SU-DHL-6 (cell line): ENCODE measurements around the gene GABRQ.

Source experiments
- H2AFZ ChIP-seq: fragments of 200-600 bp; sonication (generic); 2 replicates; pipeline ENCODE4 v1.6.1; 2014; ENCODE audit warnings: low read depth, mild to moderate bottlenecking, moderate library complexity, mixed read lengths, antibody characterized with exemption, low read length; ENCODE audit not compliant: severe bottlenecking
- H3F3A ChIP-seq: fragments of 200-600 bp; shearing (Covaris generic); 2 replicates; pipeline ENCODE4 v1.6.0; 2016; ENCODE audit warnings: antibody characterized with exemption, mild to moderate bottlenecking; ENCODE audit not compliant: insufficient read depth
- H3K27ac ChIP-seq: fragments of 200-600 bp; sonication (generic); 2 replicates; pipeline ENCODE4 v1.5.1; 2016; ENCODE audit warnings: low read depth, mild to moderate bottlenecking, low read length, moderate library complexity, mixed read lengths
- H3K27me3 ChIP-seq: fragments of 200-600 bp; sonication (generic), shearing (Covaris generic); 2 replicates; pipeline ENCODE4 v1.6.0; 2014; ENCODE audit warnings: mild to moderate bottlenecking, low read length
- H3K36me3 ChIP-seq: fragments of 200-600 bp; sonication (generic); 2 replicates; pipeline ENCODE4 v1.6.1; 2014; ENCODE audit warnings: mild to moderate bottlenecking, low read length, mixed read lengths
- H3K4me2 ChIP-seq: fragments of 300-600, 200-600 bp; shearing (Covaris generic), sonication (generic); 2 replicates; pipeline ENCODE4 v1.6.0; 2014; ENCODE audit warnings: low read length, low read depth, mild to moderate bottlenecking; ENCODE audit not compliant: poor library complexity, severe bottlenecking
- H3K4me3 ChIP-seq: fragments of 200-600 bp; sonication (generic); 2 replicates; pipeline ENCODE4 v1.5.1; 2014; ENCODE audit warnings: antibody characterized with exemption, low read length, mild to moderate bottlenecking, mixed read lengths; ENCODE audit not compliant: insufficient read depth, poor library complexity, severe bottlenecking
- H3K79me2 ChIP-seq: fragments of 200-600 bp; sonication (generic); 2 replicates; pipeline ENCODE4 v1.6.1; 2014; ENCODE audit warnings: mild to moderate bottlenecking, low read length, moderate library complexity; ENCODE audit not compliant: insufficient read depth
- H3K9ac ChIP-seq: fragments of 200-600 bp; sonication (generic); 2 replicates; pipeline ENCODE4 v1.7.0; 2014; ENCODE audit warnings: mild to moderate bottlenecking, low read length
- H3K9me2 ChIP-seq: fragments of 200-600 bp; sonication (generic); replicated peaks from 2 replicates; pipeline ENCODE4 v1.6.1; 2014; ENCODE audit warnings: low read length; ENCODE audit not compliant: insufficient read depth
- H3K9me3 ChIP-seq: fragments of 200-600 bp; sonication (generic); 2 replicates; pipeline ENCODE4 v1.6.1; 2014; ENCODE audit warnings: low read length, mixed read lengths; ENCODE audit not compliant: insufficient read depth
- H4K20me1 ChIP-seq: fragments of 200-600 bp; sonication (generic); 2 replicates; pipeline ENCODE4 v1.6.1; 2014; ENCODE audit warnings: low read depth, mild to moderate bottlenecking, antibody characterized with exemption, low read length, moderate library complexity, mixed read lengths
- EZH2phosphoT487 ChIP-seq: fragments of 200-600 bp; sonication (generic), shearing (Covaris generic); conservative IDR thresholded peaks from 2 replicates; pipeline ENCODE4 v1.6.1; 2018; ENCODE audit warnings: mild to moderate bottlenecking, antibody characterized with exemption, low read length, moderate library complexity, mixed read lengths
- TF ChIP-seq, protein P1 (sequence below): fragments of 200-600 bp; sonication (generic); IDR thresholded peaks from one replicate; pipeline ENCODE4 v1.5.1; 2017; ENCODE audit warnings: antibody characterized with exemption, mild to moderate bottlenecking, low read length, moderate library complexity; ENCODE audit not compliant: insufficient read depth, poor library complexity, severe bottlenecking

GABRQ gene

DNA sequence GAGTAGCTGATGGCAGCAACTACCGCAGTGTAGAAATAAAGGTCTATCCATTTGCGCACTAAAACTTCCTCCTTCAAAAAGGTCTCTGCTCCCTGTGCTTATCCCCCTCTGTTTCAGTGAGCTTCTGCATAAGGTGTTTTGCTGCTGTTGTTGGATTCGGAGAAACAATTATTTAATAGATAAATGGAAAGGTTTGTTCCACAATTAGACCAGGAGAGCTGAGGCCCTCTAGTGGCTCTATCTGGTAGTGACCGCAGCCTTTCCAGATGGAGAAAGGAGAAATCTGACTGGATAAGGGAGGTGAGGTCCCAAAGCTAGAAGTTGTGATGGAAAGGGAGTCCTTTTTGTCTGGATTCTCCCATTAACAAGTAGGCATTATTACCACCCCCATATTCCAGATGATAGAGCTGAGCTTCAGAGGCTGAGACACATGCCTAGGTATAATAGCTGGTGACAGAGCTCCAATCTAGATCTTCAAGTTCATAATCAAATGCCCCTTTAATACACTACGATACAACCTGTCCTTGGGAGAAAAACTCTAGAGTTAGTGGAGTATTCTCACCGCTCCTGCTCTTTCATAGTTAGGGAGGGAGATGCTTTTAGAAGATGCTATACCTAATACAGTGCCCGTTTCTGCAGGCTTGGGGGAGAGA is 5.1 kb upstream of the GABRQ start:
- Histone ChIP-seq H3K9me2 (no peaks in the 10 kb centered on the region), H3K36me3 (no peaks in the 10 kb centered on the region), H3K9ac (no peak overlapping the region), H3K27me3 (no peaks in the 10 kb centered on the region), H3K4me2 (no peak overlapping the region), H3K4me3 (no peak overlapping the region), H3K79me2 (no peaks in the 10 kb centered on the region), H3F3A (no peaks in the 10 kb centered on the region), H4K20me1 (no peaks in the 10 kb centered on the region), H2AFZ (no peak overlapping the region), H3K27ac (no peak overlapping the region), H3K9me3 (no peaks in the 10 kb centered on the region)
- no peak for TF ChIP-seq EZH2phosphoT487
- TF ChIP-seq, protein P1, sequence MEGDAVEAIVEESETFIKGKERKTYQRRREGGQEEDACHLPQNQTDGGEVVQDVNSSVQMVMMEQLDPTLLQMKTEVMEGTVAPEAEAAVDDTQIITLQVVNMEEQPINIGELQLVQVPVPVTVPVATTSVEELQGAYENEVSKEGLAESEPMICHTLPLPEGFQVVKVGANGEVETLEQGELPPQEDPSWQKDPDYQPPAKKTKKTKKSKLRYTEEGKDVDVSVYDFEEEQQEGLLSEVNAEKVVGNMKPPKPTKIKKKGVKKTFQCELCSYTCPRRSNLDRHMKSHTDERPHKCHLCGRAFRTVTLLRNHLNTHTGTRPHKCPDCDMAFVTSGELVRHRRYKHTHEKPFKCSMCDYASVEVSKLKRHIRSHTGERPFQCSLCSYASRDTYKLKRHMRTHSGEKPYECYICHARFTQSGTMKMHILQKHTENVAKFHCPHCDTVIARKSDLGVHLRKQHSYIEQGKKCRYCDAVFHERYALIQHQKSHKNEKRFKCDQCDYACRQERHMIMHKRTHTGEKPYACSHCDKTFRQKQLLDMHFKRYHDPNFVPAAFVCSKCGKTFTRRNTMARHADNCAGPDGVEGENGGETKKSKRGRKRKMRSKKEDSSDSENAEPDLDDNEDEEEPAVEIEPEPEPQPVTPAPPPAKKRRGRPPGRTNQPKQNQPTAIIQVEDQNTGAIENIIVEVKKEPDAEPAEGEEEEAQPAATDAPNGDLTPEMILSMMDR, result peak; percentile 50

DNA sequence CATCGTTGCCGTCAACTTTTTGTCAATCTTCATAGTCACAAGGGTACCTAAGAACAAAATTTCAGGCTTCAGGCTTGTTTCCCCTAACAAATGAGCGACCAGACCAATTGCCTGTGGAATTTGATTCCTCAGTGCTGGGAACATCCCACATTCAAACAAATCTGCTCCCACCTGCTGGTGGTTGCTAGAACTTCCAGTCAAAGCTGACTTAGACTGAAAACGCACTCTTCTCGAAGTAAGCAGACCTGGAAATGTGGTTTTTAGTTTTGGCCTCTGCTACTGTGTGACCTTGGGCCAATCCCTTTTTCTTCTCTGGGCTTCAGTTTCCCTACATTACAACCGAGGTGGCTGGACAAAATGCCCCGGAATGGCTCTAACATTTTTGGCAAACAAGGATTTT is 1.8 kb upstream of the GABRQ start:
- Histone ChIP-seq H3K36me3 (no peaks in the 10 kb centered on the region), H3K4me3 (no peak overlapping the region), H3F3A (no peaks in the 10 kb centered on the region), H3K9ac (no peak overlapping the region), H3K27me3 (no peaks in the 10 kb centered on the region), H3K4me2 (no peak overlapping the region), H3K79me2 (no peaks in the 10 kb centered on the region), H2AFZ (no peak overlapping the region), H3K9me3 (no peaks in the 10 kb centered on the region), H3K27ac (no peak overlapping the region), H3K9me2 (no peaks in the 10 kb centered on the region), H4K20me1 (no peaks in the 10 kb centered on the region)
- no peak for TF ChIP-seq EZH2phosphoT487
- TF ChIP-seq, protein P1, result no peak

DNA sequence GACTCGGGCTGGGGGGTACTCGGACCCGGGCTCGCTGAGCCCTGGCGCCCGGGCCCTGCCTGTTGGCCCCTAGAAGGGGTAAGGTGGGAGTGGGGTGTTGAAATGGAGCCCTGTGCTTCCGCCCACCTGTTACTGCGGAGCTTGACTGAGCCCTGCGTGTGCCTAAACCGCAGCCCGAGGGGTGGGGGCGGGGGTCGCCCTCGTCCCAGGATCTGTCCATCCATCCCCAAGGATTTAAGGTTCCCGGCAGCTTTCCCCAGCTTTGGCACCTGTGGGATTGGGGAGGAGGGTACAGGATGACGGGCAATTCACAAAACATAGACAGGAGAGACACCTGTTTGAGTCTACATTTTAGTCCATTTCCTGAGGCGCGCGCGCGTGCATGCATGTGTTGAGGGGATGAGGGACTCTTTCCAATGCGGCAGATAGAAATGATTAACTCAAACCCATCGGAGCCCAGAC is 779 bp downstream of the GABRQ start:
- Histone ChIP-seq H3K27me3 (no peaks in the 10 kb centered on the region), H2AFZ (no peak overlapping the region), H3K27ac (no peak overlapping the region), H3K9me3 (no peaks in the 10 kb centered on the region), H4K20me1 (no peaks in the 10 kb centered on the region), H3K79me2 (no peaks in the 10 kb centered on the region), H3K9me2 (no peaks in the 10 kb centered on the region), H3K9ac (no peak overlapping the region), H3K4me2 (no peak overlapping the region), H3K36me3 (no peaks in the 10 kb centered on the region), H3F3A (no peaks in the 10 kb centered on the region), H3K4me3 (no peak overlapping the region)
- TF ChIP-seq, protein P1, result no peak
- no peak for TF ChIP-seq EZH2phosphoT487
